GM19324 (cell line): Measurements from ENCODE around the gene LRRC15.
A peak's percentile ranks its signal among the peaks of the same experiment; 100 is the strongest.

Experiments used
- ATAC-seq: cut with Tn5 transposase; IDR thresholded peaks from one replicate; pipeline ENCODE4 v1.9.1; 2021; ENCODE audit warnings: mild to moderate bottlenecking, moderate library complexity; ENCODE audit not compliant: unreplicated experiment, low FRiP score

The LRRC15 gene

GRCh38 chr3:194306109-194306686, 63.3 kb downstream of the LRRC15 start:
- ATAC-seq = peak; percentile 38

GRCh38 chr3:194305356-194306108, 64.0 kb downstream of the LRRC15 start:
- ATAC-seq = no peak
